Measurements from ENCODE around the gene VSX2. TPM values are rescaled to one million over a fixed set of nuclear protein-coding genes. Genes with fewer than 3 reads are reported as not detected.

Gene VSX2
- total RNA-seq, 2 donors from 2014 or later, result not detected

DNA sequence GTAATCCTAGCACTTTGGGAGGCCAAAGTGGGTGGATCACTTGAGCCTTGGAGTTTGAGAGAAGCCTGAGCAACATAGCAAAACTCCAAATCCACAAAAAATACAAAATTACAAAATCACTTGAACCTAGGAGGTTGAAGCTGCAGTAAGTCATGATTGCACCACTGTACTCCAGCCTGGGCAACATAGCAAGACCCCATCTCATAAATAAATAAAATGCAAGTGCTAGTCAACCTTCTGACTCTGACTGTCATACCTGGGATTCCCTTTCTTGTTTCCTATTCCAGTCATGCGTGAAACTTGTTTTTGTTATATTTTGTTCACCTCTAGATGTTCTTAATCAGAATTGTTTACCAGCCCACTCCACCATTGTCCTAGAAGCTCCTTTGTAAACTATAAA is 32.1 kb downstream of the VSX2 start:
- DNase-seq, result no peak
- intact Hi-C loops (cut with DNase I), result no loop called here
- no peaks in the 10 kb centered on the region for H3K27me3 ChIP-seq
- no peaks in the 10 kb centered on the region for H3K36me3 ChIP-seq
- no peaks in the 10 kb centered on the region for H3K4me1 ChIP-seq
- H3K9me3 ChIP-seq, result no peaks in the 10 kb centered on the region
- H3K4me3 ChIP-seq, result no peak overlapping the region
- H3K27ac ChIP-seq, result no peak overlapping the region
- no peak for TF ChIP-seq CTCF (IDR thresholded peaks at IDR 0.05)
- no peak overlapping the region for H3K9ac ChIP-seq (ENCODE audit: low read depth in 2 of 2, low read length in 2 of 2)

DNA sequence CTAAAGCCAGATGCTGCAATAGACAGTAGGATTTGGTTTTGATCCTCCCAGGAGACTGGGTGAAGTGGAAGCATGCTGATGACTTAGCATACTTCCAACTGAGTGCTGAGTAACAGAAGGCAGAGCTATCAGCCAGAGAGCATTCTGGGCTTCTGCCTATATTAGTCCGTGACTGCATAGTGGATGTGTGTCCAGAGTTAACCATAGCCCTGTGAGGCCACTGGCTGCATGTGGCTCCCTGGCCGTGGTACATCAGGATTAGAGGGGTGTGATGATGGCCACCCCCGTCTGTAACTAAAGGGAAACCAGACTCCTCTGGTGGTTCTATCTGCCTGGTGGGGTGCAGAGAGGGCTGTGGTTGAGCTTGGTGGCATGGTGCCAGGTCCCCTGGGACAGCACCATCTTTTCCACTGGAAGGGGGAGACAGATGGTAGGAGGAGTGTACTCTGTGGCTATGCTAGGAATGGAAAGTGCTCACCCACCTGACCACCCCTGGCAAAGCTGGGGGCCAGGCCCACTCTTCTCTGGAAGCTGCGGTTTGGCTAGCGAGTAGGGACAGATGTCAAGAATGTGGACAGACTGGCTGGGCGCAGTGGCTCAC is 36.1 kb downstream of the VSX2 start:
- no peaks in the 10 kb centered on the region for H3K9me3 ChIP-seq
- intact Hi-C loops (cut with DNase I), result no loop called here
- TF ChIP-seq CTCF (IDR thresholded peaks at IDR 0.05), result no peak
- H3K4me3 ChIP-seq, result no peak overlapping the region
- H3K4me1 ChIP-seq, result no peaks in the 10 kb centered on the region
- H3K36me3 ChIP-seq, result no peaks in the 10 kb centered on the region
- H3K27ac ChIP-seq, result no peak overlapping the region
- no peak for DNase-seq
- H3K27me3 ChIP-seq, result no peaks in the 10 kb centered on the region
- H3K9ac ChIP-seq (ENCODE audit: low read depth in 2 of 2, low read length in 2 of 2), result no peak overlapping the region

DNA sequence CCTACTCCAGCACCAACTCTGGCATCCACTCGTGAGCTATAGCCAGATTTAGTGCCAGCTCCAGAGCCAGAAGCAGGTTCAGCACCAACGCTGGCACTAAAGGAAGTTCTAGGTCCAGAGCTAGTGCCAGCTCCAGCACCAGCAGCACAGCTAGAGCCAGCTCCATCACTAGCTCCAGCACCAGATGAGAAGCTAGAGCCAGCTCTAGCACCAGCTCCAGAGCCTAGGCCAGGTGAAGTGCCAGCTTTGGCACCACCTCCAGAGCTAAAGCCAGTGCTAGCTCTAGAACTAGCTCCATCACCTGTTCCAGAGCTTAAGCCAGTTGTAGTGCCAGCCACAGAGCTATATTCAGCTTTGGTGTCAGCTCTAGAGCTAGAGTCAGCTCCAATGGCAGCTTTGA is 38.8 kb downstream of the VSX2 start:
- H3K4me3 ChIP-seq, result no peak overlapping the region
- no peak for DNase-seq
- intact Hi-C loops (cut with DNase I), result no loop called here
- no peaks in the 10 kb centered on the region for H3K36me3 ChIP-seq
- no peak overlapping the region for H3K27ac ChIP-seq
- H3K27me3 ChIP-seq, result no peaks in the 10 kb centered on the region
- no peaks in the 10 kb centered on the region for H3K9me3 ChIP-seq
- H3K9ac ChIP-seq (ENCODE audit: low read depth in 2 of 2, low read length in 2 of 2), result no peak overlapping the region
- no peaks in the 10 kb centered on the region for H3K4me1 ChIP-seq
- TF ChIP-seq CTCF (IDR thresholded peaks at IDR 0.05), result no peak

- no peak overlapping the region for H3K9ac ChIP-seq (ENCODE audit: low read depth in 2 of 2, low read length in 2 of 2)
- H3K9me3 ChIP-seq, result no peaks in the 10 kb centered on the region
- no peak overlapping the region for H3K4me3 ChIP-seq
- H3K36me3 ChIP-seq, result no peaks in the 10 kb centered on the region
- H3K27me3 ChIP-seq, result no peaks in the 10 kb centered on the region
- intact Hi-C loops (cut with DNase I), result no loop called here
- no peaks in the 10 kb centered on the region for H3K4me1 ChIP-seq
- H3K27ac ChIP-seq, result no peak overlapping the region
- TF ChIP-seq CTCF (IDR thresholded peaks at IDR 0.05), result no peak
- DNase-seq, result no peak
Observed at GRCh38 chr14:74281069-74281468, 41.8 kb downstream of the VSX2 start.

- H3K36me3 ChIP-seq, result no peaks in the 10 kb centered on the region
- no peaks in the 10 kb centered on the region for H3K9me3 ChIP-seq
- no peak for TF ChIP-seq CTCF (IDR thresholded peaks at IDR 0.05)
- H3K9ac ChIP-seq (ENCODE audit: low read depth in 2 of 2, low read length in 2 of 2), result no peak overlapping the region
- no peak overlapping the region for H3K4me3 ChIP-seq
- H3K27me3 ChIP-seq, result no peaks in the 10 kb centered on the region
- H3K27ac ChIP-seq, result no peak overlapping the region
- no peaks in the 10 kb centered on the region for H3K4me1 ChIP-seq
- DNase-seq, result no peak
- intact Hi-C loops (cut with DNase I), result no loop called here
Observed at GRCh38 chr14:74286736-74287135, 47.5 kb downstream of the VSX2 start.
